Stimulated activated CD4-positive, alpha-beta T cell treated with anti-CD3 and anti-CD28 coated beads, Interleukin-4, amount 100 ng/mL, for 48 hours (primary cell): ENCODE measurements around the gene DNAH17.

Experiments used
- DNase-seq, 2 donors: peaks; one replicate each; pipeline ENCODE4 v3.0.0-alpha.2; 2020; ENCODE audit warnings: low read depth in 2 of 2

Gene DNAH17

GRCh38 chr17:78391051-78391431 is 186.2 kb downstream of the DNAH17 start:
- no peak for DNase-seq

GRCh38 chr17:78390241-78391050 is 186.8 kb downstream of the DNAH17 start:
- no peak for DNase-seq

- DNase-seq = no peak
Measured at GRCh38 chr17:78387977-78388941, 188.9 kb downstream of the DNAH17 start.

- no peak for DNase-seq
Measured at GRCh38 chr17:78384479-78385175, 192.6 kb downstream of the DNAH17 start.

GRCh38 chr17:78383725-78384471 is 193.3 kb downstream of the DNAH17 start:
- peak; percentile 50 to 72 for DNase-seq

- DNase-seq = no peak
Measured at GRCh38 chr17:78381601-78382232, 195.5 kb downstream of the DNAH17 start.

- DNase-seq = no peak
Measured at GRCh38 chr17:78380370-78380769, 196.8 kb downstream of the DNAH17 start.

GRCh38 chr17:78379131-78379491 is 198.1 kb downstream of the DNAH17 start:
- DNase-seq = no peak

- DNase-seq = peak; percentile 73 to 79
Measured at GRCh38 chr17:78378225-78379130, 198.7 kb downstream of the DNAH17 start, which contains the start of gene PGS1. TSS of gene PGS1 (plus strand) at chr17:78378649. CDS start at chr17:78378666, 17 bp downstream.

GRCh38 chr17:78377858-78378224 is 199.4 kb downstream of the DNAH17 start:
- DNase-seq = no peak

- no peak for DNase-seq
Measured at GRCh38 chr17:78376161-78376560, 201.0 kb downstream of the DNAH17 start.

GRCh38 chr17:78375401-78376151 is 201.6 kb downstream of the DNAH17 start:
- no peak for DNase-seq

GRCh38 chr17:78374631-78375274 is 202.4 kb downstream of the DNAH17 start:
- no peak for DNase-seq

GRCh38 chr17:78374189-78374588 is 203.0 kb downstream of the DNAH17 start:
- DNase-seq = no peak
